Femur (tissue), 1 donor: ENCODE data around the gene KCNG1.
A peak's percentile ranks its signal among the peaks of the same experiment; 100 is the strongest.

Experiments
- DNase-seq: peaks from one replicate; pipeline ENCODE4 v3.0.0-alpha.2; 2017

Gene KCNG1

DNA sequence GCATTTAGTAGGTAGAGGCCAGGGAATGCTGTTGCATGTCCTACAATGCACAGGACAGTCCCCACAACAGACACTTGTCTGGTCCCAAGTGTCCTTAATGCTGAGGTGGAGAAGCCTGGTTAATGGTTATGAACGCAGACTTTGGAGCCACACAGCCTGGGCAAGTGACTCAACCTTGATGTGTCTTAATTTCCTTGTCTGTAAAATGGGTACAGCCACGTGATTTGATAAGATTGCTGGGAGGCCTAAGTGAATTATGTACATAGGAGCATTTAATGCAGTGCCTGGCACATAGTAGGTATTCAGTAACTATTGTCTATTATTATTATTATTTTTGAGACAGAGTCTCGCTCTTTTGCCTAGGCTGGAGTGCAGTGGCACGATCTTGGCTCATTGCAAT, 11.4 kb downstream of the KCNG1 start:
- no peak for DNase-seq

DNA sequence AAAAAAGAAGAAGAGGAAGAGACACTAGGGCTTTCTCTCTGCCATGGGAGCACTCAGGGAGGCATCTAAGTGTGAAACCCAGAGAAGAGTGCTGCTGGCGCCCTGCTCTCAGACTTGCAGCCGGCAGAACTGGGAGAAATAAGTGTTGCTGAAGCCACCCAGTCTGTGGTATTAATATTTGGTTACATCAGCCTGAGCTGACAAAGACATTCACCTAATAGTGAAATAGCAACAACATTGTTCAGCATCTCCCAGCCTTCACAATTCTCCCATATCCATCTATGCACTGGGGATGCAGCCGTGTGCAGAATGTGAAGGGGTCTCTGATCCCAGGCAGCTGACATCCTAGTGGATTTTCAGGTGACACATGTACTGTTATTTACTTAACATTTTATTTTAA, 12.0 kb downstream of the KCNG1 start:
- no peak for DNase-seq

DNA sequence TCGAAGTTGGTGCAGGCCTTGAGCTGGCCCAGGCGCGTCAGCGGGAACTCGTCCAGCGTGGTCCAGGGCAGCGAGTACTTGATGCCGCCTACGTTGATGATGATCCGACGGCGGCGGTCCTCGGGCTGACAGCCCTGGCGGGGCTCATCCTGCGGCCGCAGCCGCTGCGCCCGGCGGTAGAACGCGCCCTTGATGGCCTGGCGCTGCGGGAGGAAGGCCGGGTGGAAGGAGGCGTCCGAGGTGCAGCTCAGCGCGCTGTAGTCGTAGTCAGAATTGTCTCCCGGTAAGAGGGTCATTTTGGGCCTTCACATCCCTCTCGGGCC, 12.9 kb downstream of the KCNG1 start:
- no peak for DNase-seq

DNA sequence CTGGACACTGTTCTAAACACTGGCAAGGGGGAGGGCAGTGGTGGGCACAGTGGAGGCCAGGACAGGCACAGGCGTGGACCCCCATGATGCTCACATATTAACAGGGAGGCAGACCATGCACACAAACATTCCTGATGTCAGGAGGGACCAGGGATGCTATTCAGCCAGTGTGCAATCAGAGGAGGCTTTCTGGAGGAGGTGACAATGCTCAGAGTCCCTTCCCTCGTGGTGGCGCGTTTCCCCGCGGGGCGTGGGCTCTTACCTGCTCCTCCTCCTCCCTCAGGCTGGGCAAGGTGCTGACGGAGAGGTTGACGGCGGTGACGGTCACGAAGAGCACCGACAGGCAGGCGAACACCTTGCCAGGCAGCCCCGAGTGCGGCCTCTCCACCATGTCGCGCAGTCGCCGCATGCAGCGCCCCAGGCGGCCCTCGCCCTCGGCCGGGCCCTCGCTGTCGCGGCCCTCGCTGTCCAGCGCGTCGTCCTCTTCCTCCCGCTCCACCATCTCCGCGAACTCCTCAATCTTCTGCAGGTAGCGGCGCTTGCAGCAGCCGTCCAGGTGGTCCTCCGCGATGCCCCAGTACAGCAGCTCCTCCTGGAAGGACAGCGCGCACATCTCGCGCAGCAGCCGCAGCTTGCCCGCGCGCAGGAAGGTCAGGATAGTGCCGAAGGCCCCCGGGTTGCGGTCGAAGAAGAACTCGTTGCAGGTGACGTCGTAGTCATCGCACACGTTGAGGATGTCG, 13.4 kb downstream of the KCNG1 start:
- no peak for DNase-seq

DNA sequence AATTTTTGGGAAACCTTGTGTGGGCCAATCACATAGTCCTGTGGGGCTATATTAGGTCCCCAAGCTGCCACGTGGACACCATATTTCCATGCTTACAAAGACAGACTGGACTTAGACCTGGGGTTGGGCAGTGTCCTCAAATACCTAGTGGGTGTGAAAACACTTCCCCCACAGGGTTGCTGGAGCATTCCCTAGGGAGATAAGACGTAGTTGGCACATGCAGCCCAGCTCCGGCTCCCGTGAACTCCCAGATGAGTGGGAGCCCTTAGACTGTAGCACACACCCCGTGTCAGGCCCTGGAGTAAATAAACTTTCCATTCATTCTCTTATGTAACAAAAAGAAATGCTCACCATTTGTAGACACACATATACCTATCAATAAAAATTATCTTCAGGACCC, 14.2 kb downstream of the KCNG1 start:
- no peak for DNase-seq

DNA sequence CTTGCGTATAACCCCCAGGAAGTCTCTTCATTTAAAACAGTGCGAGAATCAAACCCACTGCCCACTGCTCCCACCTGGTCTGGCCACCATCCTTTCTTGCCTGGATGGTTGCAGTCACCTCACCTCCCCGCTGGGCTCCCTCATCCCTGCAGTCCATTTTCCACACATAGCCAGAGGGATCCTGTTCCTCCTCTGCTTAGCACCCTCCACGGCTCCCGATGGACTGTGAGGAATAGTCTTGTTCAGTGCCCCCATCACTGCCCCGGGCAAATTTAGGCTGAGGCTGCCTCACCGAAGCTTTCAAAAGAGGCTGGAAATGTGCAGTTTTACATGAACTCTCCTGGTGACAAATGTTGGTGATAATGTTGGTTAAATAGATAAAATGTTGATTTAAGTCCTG, 17.7 kb downstream of the KCNG1 start:
- no peak for DNase-seq

DNA sequence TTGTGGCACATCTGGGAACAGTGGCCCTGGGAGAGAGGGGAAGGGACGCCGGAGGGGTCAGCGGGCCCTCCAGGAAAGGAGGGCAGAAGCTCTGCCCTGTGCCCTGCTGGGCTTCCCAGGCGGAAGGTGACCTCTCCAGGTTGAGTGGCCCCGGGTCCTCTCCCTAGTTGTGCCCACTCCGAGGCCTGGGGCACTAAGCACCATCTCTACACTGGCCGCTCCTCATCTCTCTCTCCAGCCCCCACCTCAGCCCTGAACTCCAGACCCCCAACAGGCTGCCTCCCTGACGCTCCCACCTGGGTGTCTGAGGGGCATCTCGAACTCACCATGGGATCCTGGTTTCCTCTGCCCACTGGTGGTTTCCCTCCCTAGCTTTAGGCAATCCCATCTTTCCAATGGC, 18.1 kb downstream of the KCNG1 start:
- no peak for DNase-seq

DNA sequence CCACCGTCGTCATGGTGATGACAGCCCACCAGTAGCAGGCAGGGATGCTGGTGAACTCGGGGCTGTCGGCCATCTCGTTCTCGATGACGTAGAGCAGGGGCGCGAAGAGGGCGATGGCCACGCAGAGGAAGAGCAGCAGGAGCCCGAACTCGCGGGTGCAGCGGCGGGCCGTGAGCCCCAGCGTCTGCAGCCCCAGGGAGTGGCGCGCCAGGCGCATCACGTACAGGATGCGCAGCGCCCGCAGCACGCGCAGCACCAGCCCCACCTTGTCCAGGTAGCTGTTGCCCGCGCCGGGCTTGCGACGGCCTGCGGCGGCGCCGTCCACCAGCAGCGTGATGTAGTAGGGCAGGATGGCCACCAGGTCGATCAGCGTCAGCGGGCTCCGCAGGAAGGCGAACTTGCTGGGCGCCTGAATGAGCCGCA, 18.6 kb downstream of the KCNG1 start:
- DNase-seq, result no peak

DNA sequence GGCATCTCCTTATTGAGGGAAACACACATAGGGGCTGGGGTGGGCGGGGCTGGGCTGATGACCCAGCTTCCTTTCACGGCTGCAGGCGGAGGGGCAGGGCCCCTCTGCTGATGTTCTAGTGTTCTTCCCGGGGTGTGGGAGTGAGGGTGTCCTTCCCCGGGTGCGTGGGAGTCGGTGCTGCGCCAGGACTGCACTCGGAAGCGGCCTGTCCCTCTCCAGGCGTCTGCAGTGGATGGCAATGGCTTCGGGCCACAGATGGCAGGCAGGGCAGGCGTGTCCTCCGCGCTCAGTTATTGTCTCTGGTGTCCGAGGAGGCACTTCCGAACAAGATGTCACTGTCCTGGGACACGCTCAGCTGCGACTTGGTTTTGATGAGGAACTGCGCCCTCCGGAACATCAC, 19.2 kb downstream of the KCNG1 start:
- no peak for DNase-seq

DNA sequence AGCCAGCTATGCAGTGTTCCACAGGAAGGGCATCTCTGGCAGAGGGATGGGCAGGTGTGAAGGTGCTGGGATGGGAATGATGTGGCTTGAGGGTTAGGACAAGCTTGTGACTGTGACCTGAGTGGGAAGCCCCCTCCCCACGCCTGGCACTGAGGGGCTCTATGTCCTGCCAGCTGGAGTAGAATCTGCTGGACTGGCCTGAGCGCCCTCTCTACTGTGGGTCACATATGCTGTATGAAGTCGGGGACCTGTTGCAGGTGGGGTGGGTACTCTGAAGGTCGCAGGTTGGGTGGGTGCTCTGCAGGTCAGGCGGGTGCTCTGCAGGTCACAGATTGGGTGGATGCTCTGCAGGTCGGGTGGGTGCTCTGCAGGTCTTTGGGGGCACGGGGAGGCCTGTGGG, 20.3 kb downstream of the KCNG1 start:
- no peak for DNase-seq

DNA sequence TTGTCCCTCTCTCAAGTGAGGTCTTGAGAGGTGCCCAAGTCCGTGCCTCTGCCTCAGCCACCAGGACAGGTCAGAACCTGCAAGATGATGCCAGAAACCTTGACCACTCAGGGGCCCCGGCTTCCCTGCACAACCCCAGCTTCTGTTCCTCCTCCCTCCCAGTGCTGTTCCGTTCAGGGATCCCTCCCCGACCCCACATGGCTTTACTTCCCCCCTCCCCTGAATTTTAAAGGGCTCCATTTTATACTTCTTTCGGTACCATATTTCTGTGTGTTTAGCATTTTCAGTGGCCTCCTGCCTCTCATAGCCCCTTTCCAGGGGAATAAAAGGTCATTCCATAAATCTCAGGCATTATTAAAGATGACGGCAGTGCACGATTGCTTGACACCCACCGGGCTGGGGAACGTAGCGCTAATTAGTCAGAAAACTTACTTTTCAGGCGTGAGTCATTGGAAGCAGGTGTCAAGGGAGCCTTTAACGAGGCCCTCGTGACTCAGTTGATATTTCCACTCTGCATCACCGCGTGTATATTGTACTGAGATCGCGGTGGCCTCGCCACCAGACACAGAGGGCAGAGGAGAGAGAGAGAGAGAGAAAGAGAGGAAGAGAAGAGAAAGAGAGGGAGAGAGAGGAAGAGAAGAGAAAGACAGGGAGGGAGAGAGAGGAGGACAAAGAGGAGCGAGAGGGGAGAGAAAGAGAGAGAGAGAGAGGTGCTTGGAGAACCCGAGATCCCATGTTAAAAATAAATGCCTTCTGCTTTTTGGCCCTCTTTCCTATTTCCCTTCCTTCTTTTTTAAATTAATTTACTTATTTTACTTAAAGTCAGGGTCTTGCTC, 21.3 kb downstream of the KCNG1 start:
- DNase-seq, result no peak

DNA sequence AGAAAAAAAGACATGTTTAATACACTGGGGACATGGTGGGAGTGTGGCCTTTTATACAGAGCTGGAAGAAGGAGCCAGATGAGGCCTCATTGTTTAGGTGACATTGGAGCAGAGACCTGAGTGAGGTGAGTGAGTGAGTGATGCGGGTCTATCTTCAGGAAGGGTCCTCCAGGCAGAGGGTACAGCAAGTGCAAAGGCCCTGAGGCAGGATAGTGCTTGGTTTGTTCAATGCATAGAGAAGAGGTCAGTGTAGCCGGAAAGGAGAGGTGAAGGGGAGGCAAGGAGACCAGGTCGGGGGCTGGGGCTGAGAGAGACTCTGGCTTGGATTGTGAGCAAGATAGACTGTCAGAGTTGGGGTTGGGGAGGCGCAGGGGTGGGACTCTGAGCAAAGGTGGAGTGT, 23.6 kb downstream of the KCNG1 start:
- no peak for DNase-seq

DNA sequence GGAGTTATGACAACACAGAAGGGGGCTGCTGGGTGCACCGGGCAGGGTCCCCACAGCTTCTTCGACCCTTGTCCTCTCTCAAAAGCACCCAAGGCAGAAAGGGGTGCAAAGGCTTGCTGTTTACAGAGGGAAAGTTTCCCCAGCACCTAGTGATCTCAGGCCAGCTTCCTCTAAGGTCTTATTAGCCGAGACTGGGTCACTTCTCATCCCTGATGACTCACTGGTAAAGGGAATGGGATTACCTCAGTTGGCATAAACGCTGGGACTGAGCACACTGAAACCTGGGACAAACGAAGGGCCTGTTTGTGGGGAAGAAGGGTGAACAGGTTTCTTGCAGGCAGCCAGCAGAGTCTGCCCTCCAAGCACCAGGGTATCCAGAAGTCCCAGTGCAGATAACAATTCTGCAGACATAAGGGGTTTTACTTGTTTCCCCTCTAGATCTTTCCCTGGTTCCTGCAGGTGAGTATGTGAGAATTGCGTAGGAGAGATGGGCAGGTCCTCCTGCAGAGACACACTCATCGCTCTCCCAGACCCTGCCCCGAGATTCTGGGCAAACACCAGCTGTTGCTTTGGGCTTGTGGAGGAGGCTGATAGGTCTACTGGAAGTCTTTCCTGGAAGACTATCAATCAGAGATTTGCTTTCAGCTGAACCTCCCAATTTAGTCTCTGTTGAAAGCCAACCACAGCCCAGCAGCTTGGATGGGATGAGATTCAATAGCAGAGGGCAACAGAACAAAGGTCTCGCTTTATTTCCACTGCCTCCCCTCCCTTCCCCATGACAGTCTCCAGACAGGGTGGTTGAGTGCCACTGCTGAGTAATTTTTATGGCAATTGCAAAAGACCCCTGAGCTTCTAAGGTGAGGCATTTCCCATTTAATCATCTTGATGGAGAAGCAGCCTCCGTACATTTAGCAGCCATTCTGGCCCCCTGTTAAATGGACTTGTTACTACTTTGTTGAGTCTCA, 25.7 kb downstream of the KCNG1 start:
- no peak for DNase-seq

DNA sequence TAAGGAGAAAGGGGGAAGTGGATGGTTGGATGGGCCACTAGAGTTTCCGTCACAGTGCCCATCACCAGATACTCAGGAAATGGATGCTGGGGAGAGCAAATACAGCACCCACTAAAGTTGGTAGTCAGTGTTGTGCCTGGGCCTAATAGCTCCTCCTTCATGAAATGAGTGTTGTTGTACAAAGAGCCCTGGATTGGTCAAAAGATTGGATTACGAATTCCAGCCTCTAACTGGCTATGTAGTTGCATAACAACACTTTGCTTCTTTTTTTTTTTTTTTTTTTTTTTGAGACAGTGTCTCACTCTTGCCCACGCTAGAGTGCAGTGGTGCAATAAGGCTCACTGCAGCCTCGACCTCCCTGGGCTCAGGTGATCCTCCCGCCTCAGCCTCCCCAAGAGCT, 27.4 kb downstream of the KCNG1 start:
- DNase-seq, result no peak

DNA sequence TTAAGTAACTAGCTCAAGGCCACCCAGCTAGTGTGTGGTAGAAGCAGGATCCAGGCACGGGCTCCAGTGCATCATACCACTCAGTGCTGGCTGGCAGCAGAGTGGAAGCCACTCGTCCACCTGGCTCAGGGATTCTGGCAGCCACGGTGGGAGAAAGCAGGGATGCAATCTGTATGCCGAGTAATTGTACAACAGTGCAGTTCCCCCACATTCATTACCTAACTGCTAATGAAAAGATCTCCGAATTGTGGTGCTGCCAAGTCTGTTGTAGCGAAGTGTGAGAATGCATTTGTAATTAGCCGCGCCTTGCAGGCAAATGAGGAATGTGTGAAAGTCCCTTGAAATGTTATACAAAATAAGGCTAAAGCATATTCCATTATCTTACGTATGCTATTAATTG, 29.0 kb downstream of the KCNG1 start:
- DNase-seq, result no peak

DNA sequence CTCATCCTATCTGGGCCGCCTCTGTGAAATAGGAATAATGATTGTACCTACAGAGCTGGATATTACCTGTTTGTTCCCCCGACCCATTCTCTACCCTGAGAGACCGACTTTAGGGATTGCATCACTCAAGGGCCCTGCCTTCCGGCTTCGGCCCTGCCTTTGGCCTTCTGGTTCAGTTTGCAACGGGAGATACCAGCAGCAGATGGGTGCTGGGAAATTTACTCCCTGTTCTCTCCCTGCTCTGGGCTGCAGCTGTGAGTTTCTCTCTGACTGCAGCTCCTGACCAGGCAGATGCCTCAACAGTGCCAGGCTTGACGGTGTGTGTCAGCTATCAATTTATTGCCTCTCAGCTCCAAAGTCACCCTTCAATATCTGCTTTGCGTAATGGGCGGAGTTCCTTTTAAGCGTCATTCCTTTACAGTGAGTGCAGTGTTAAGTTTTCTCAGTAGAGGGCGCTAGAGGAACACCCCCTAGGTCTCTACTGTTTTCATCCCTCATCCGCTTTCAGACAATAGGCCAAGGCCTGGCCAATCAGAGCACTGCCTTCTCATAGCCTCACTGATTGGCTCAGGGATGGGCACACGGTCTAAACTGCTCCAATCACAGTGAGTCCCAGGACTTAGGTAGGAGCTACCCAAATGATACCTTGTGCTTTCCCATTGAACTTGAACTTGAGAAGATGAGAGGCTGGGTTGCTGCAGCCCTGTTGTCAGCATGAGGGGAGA, 30.0 kb downstream of the KCNG1 start:
- no peak for DNase-seq

DNA sequence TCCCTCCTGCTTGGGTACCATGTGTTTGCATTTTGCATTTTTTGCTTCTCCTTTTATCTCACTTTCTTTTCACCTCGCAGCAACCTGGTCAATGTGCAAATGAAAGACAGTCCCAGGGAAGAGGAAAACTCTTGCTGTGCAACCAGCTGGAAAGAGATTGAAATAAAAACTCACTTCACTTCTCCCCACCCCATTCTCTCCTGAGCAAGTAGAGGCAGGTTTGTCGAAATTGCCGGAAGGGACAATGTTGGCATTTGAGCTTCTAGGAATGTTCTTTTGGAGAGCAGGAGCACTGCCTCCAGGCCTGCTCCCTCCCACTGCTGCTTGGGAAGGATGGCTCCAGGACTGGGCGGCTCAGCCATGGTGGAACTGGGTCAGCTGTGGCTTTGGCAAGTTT, 30.6 kb downstream of the KCNG1 start:
- DNase-seq, result no peak

DNA sequence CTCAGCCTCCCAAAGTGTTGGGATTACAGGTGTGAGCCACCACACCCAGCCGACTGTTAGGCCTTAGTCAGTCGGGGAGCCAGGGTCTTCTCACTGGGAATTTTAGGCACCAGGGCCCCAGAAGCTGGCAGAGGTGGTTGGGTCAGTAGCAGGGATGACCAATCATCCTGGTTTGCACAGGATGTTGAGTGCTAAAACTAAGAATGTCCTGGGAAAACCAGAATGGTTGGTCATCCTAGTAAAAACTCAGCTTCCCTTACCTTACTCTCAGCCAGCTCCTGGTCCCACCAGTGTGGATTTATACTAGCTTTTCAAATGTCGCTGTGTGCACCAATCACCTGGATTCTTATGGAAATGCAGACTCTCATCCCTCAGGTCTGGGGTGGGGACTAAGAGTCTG, 31.8 kb downstream of the KCNG1 start:
- DNase-seq, result no peak

DNA sequence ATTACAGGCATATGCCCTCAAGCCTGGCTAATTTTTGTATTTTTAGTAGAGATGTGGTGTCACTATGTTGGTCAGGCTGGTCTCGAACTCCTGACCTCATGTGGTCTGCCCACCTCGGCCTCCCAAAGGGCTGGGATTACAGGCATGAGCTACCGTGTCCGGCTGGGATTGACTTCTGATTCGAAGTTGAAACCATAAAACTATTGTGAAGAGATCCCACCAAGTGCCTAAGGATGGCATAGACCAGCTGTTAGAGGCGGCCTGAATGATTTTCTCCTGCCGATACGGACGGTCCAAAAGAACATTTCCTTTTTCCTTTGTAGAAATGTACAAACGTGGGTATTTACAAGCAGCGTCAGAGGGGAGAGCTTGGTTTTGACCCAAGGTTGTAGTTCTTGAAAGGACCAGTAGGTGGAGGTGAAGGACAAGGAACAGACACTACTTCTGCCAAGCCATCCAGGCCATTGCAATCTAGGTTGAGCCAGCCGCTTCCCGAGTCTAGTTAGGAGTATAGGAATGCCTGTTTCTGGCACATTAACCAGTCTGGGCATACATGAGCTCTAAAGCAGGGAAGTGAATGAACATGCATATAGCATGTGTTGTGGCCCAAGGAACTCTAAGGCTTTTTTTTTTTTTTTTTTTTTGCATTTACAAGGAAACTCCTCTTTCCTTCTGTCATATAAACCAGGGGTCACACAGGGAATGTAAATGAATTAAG, 35.3 kb downstream of the KCNG1 start:
- DNase-seq, result peak; percentile 83

DNA sequence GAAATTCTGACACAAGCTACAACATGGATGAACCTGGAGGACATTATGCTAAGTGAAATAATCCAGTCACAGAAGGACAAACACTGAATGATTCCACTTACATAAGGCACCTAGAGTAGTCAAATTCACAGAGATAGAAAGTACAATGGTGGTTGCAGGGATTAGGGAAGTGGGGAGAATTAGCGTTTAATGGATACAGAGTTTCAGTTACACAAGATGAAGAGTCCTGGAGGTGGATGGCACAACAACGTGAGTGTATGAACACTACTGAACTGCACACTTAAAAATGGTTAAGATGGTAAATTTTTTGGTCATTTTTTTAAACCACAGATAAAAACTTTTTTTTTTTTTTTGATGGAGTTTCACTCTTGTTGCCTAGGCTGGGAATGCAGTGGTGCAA, 39.6 kb downstream of the KCNG1 start:
- DNase-seq, result no peak

DNA sequence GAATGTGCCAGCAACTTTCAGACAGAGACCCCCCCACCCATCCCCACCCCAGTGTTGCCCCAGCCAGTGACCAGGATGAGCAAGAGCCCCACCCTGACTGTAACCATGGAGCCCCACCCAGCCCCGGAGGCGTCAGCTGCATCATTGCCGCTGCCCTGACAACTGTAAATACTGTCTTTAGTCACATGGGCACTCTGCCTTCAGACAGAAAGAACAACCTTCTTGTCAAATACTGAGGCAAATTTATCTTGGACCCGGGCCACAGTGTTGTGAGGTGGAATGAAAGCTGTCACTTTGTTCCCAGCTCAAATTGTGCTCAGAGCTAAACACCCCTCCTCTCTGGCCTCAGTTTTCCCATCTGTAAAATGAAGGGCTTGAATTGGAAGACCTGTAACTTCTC, 40.5 kb downstream of the KCNG1 start:
- peak; percentile 50 for DNase-seq

DNA sequence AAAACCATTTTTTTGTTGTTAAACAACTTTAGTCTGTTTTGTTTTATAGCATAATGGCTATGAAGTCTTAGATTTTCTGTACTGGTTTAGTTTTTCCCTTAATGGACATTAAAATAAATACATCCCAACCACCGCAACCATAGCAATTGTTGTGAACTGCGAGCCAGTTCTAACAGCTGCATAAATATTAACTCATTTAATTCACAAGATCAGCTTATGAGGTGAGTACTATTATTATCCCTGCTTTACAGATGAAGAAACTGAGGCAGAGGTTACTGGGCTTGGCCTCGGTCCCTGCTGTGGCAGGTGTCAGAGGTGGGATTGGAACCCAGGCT, 41.2 kb downstream of the KCNG1 start:
- no peak for DNase-seq
